Tibial nerve (tissue), 3 donors: ENCODE data around the gene NRAS.

ENCODE experiments used
- POLR2A ChIP-seq, 2 donors: fragments of 450-650 bp; IDR thresholded peaks; one replicate each; pipeline ENCODE4 v1.6.1; 2017; ENCODE audit warnings: antibody characterized with exemption in 2 of 2, mild to moderate bottlenecking in 2 of 2, moderate library complexity in 2 of 2
- TF ChIP-seq, protein P1 (sequence below), 5 experiments: fragments of 200-600 bp in 3 of 5; fragments of 450-650 bp in 2 of 5; sonication (generic) in 3 of 5; IDR thresholded peaks; one replicate each; pipeline ENCODE4 v1.5.1; 2016 to 2019; ENCODE audit warnings: antibody characterized with exemption in 5 of 5, mild to moderate bottlenecking in 3 of 5, moderate library complexity in 2 of 5

DNA sequence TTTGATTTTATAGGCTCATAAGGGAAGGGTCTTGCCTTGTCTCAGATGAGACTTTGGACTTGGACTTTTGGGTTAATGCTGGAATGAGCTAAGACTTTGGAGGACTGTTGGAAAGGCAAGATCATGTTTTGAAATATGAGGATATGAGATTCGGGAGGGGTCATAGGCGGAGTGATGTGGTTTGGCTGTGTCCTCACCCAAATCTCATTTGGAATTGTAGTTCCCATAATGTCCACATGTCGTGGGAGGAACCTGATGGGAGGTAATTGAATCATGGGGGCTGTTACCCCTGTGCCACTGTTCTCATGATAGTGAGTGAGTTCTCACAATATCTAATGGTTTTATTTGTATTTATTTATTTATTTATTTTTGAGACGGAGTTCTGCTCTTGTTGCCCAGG, 48.1 kb upstream of the NRAS start:
- TF ChIP-seq, protein P1, sequence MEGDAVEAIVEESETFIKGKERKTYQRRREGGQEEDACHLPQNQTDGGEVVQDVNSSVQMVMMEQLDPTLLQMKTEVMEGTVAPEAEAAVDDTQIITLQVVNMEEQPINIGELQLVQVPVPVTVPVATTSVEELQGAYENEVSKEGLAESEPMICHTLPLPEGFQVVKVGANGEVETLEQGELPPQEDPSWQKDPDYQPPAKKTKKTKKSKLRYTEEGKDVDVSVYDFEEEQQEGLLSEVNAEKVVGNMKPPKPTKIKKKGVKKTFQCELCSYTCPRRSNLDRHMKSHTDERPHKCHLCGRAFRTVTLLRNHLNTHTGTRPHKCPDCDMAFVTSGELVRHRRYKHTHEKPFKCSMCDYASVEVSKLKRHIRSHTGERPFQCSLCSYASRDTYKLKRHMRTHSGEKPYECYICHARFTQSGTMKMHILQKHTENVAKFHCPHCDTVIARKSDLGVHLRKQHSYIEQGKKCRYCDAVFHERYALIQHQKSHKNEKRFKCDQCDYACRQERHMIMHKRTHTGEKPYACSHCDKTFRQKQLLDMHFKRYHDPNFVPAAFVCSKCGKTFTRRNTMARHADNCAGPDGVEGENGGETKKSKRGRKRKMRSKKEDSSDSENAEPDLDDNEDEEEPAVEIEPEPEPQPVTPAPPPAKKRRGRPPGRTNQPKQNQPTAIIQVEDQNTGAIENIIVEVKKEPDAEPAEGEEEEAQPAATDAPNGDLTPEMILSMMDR (IDR thresholded peaks at IDR 0.05): no peak
- TF ChIP-seq POLR2A (IDR thresholded peaks at IDR 0.05): no peak
